ENCODE data around the gene PNPLA5.

The PNPLA5 gene

GRCh38 chr22:43883719-43884415, 7.9 kb downstream of the PNPLA5 start:
- Histone ChIP-seq H3K27me3 (no peaks in the 10 kb centered on the region), H3K36me3 (no peaks in the 10 kb centered on the region), H3K4me3 (ENCODE audit: low read depth, low read length) (no peak overlapping the region), H3K9me3 (no peaks in the 10 kb centered on the region), H3K4me1 (no peaks in the 10 kb centered on the region)
- no peak for TF ChIP-seq CTCF (IDR thresholded peaks at IDR 0.05; ENCODE audit: low read depth, low read length)
- no peak for DNase-seq

- DNase-seq: peak; percentile 77
- Histone ChIP-seq H3K36me3 (no peaks in the 10 kb centered on the region), H3K27me3 (no peaks in the 10 kb centered on the region)
Observed at GRCh38 chr22:43883012-43883661, 8.7 kb downstream of the PNPLA5 start.

GRCh38 chr22:43882122-43882767, 9.6 kb downstream of the PNPLA5 start:
- Histone ChIP-seq H3K27me3 (no peaks in the 10 kb centered on the region), H3K4me3 (ENCODE audit: low read depth, low read length) (no peak overlapping the region), H3K4me1 (no peaks in the 10 kb centered on the region), H3K36me3 (no peaks in the 10 kb centered on the region), H3K9me3 (no peaks in the 10 kb centered on the region)
- DNase-seq: no peak
- TF ChIP-seq CTCF (IDR thresholded peaks at IDR 0.05; ENCODE audit: low read depth, low read length): no peak

More at GRCh38 chr22:43883012-43883661, 8.7 kb downstream of the PNPLA5 start:
- Histone ChIP-seq H3K9me3 (no peaks in the 10 kb centered on the region), H3K4me3 (ENCODE audit: low read depth, low read length) (no peak overlapping the region), H3K4me1 (no peaks in the 10 kb centered on the region)
- TF ChIP-seq CTCF (IDR thresholded peaks at IDR 0.05; ENCODE audit: low read depth, low read length): peak; percentile 84

- no peaks in the 10 kb centered on the region for H3K27me3 ChIP-seq
- H3K9me3 ChIP-seq: no peaks in the 10 kb centered on the region
- H3K36me3 ChIP-seq: no peaks in the 10 kb centered on the region
- H3K4me1 ChIP-seq: no peaks in the 10 kb centered on the region
- TF ChIP-seq CTCF (IDR thresholded peaks at IDR 0.05; ENCODE audit: low read depth, low read length): no peak
- H3K4me3 ChIP-seq (ENCODE audit: low read depth, low read length): no peak overlapping the region
- no peak for DNase-seq
Observed at GRCh38 chr22:43881091-43882061, 10.4 kb downstream of the PNPLA5 start.

- DNase-seq: no peak
- Histone ChIP-seq H3K4me3 (ENCODE audit: low read depth, low read length) (no peak overlapping the region), H3K27me3 (no peaks in the 10 kb centered on the region), H3K9me3 (no peaks in the 10 kb centered on the region), H3K36me3 (no peaks in the 10 kb centered on the region), H3K4me1 (no peaks in the 10 kb centered on the region)
- no peak for TF ChIP-seq CTCF (IDR thresholded peaks at IDR 0.05; ENCODE audit: low read depth, low read length)
Observed at GRCh38 chr22:43880541-43880991, 11.2 kb downstream of the PNPLA5 start.

All from BE2C (cell line).